Raji (cell line): ENCODE measurements around the gene TMOD3.

Experiments used
- POLR2A ChIP-seq: IDR thresholded peaks from 2 replicates; pipeline ENCODE4 v1.6.1; 2011; ENCODE audit warnings: low read depth, low read length, control low read depth; ENCODE audit not compliant: insufficient read depth

TMOD3 gene

GRCh38 chr15:51908316-51908715 is 78.9 kb downstream of the TMOD3 start:
- TF ChIP-seq POLR2A: no peak

GRCh38 chr15:51909584-51909983 is 80.1 kb downstream of the TMOD3 start:
- TF ChIP-seq POLR2A: no peak

- no peak for TF ChIP-seq POLR2A
These were observed 83.1 kb downstream of the TMOD3 start for GRCh38 chr15:51912528-51912927.

GRCh38 chr15:51917493-51917892 is 88.0 kb downstream of the TMOD3 start:
- no peak for TF ChIP-seq POLR2A

GRCh38 chr15:51924156-51925068 is 95.0 kb downstream of the TMOD3 start:
- TF ChIP-seq POLR2A: no peak

- no peak for TF ChIP-seq POLR2A
These were observed 97.4 kb downstream of the TMOD3 start for GRCh38 chr15:51926809-51927208.

- TF ChIP-seq POLR2A: no peak
These were observed 101.6 kb downstream of the TMOD3 start for GRCh38 chr15:51931016-51931415.

- no peak for TF ChIP-seq POLR2A
These were observed 102.2 kb downstream of the TMOD3 start for GRCh38 chr15:51931638-51932037.

GRCh38 chr15:51932161-51932560 is 102.7 kb downstream of the TMOD3 start:
- TF ChIP-seq POLR2A: no peak

GRCh38 chr15:51935466-51936104 is 106.1 kb downstream of the TMOD3 start:
- TF ChIP-seq POLR2A: no peak

GRCh38 chr15:51936105-51936478 is 106.6 kb downstream of the TMOD3 start:
- no peak for TF ChIP-seq POLR2A

- TF ChIP-seq POLR2A: no peak
These were observed 108.8 kb downstream of the TMOD3 start for GRCh38 chr15:51938286-51938685.

- no peak for TF ChIP-seq POLR2A
These were observed 109.8 kb downstream of the TMOD3 start for GRCh38 chr15:51939216-51939615.

GRCh38 chr15:51947124-51947523 is 117.7 kb downstream of the TMOD3 start:
- TF ChIP-seq POLR2A: no peak

GRCh38 chr15:51952805-51953204 is 123.4 kb downstream of the TMOD3 start:
- TF ChIP-seq POLR2A: no peak

- no peak for TF ChIP-seq POLR2A
These were observed 126.1 kb downstream of the TMOD3 start for GRCh38 chr15:51955504-51955903.
